AG09319 (cell line): ENCODE data around the gene RAD9A.

ENCODE experiments used
- DNase-seq: peaks from one replicate; pipeline ENCODE4 v3.0.0-alpha.2; 2010; ENCODE audit warnings: low read depth; ENCODE audit errors: extremely low read depth
- CTCF ChIP-seq: IDR thresholded peaks from 2 replicates; pipeline ENCODE4 v1.5.1; 2011; ENCODE audit warnings: low read depth, mild to moderate bottlenecking, inconsistent platforms, low read length, moderate library complexity

The RAD9A gene

GRCh38 chr11:67372993-67373647 is 18.7 kb upstream of the RAD9A start, which contains the start of gene CLCF1:
CLCF1 (minus strand) TSS chr11:67373598; CDS start chr11:67373539, 59 bp downstream.
- DNase-seq, result no peak
- TF ChIP-seq CTCF, result no peak

GRCh38 chr11:67373648-67374570 is 17.9 kb upstream of the RAD9A start:
- DNase-seq, result peak; percentile 91
- peak; percentile 49 for TF ChIP-seq CTCF

GRCh38 chr11:67374571-67375281 is 17.1 kb upstream of the RAD9A start:
- no peak for DNase-seq
- TF ChIP-seq CTCF, result no peak

GRCh38 chr11:67375320-67376055 is 16.3 kb upstream of the RAD9A start:
- no peak for TF ChIP-seq CTCF
- DNase-seq, result no peak

- DNase-seq, result no peak
- no peak for TF ChIP-seq CTCF
These were observed 15.5 kb upstream of the RAD9A start for GRCh38 chr11:67376063-67376820.
